ENCODE measurements around the gene B4GALT2. TPM values are rescaled to one million over a fixed set of nuclear protein-coding genes. Genes with fewer than 3 reads are reported as not detected.

The B4GALT2 gene
- total RNA-seq, 2 experiments from 2014 or later, result 0.57 to 1.4 TPM

DNA sequence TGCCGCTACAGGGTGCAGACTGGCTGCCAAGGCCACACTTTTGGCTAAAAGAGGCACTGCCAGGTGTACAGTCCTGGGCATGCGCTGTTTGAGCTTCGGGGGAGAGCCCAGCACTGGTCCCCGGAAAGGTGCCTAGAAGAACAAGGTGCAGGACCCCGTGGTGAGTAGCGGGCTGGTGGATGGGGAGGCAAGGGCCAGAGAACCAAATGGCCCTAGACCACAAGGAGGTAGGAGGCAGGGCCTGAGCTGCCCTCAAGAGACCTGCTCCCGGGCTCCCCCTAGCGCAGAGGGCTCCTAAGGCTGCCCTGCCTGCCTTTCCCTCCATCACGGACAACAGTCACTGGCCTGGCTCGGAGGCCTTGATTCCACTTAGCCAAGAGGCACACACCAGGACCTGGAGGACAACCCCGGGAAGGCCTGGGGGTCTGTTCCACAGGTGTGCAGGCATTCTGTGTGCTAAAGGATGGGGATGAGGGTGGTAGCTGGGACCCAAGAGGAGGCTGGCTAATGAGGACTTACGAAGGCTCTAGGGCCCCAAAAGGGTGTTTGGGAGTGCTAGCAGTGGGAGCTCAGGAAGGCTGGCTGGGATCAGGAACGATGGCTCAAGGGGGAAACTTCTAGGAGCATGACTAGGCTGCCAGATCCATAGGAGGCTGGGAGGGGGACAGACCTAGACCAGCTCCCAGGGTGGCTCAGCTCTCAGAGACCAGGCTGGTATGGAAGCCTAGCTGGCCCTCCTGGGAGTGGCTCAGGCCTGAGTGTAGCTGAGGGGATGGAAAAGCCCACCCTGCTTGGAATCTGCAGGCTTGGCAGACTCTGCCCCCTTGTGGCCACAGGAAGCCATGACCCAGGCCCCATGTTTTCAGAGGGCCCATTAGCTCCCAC lies 44.7 kb upstream of the B4GALT2 start:
- no peak overlapping the region for H2AFZ ChIP-seq (ENCODE audit: low read length)
- no peak for TF ChIP-seq EZH2phosphoT487 (IDR thresholded peaks at IDR 0.05; ENCODE audit: borderline replicate concordance, low read depth, low read length)
- TF ChIP-seq, protein P1, sequence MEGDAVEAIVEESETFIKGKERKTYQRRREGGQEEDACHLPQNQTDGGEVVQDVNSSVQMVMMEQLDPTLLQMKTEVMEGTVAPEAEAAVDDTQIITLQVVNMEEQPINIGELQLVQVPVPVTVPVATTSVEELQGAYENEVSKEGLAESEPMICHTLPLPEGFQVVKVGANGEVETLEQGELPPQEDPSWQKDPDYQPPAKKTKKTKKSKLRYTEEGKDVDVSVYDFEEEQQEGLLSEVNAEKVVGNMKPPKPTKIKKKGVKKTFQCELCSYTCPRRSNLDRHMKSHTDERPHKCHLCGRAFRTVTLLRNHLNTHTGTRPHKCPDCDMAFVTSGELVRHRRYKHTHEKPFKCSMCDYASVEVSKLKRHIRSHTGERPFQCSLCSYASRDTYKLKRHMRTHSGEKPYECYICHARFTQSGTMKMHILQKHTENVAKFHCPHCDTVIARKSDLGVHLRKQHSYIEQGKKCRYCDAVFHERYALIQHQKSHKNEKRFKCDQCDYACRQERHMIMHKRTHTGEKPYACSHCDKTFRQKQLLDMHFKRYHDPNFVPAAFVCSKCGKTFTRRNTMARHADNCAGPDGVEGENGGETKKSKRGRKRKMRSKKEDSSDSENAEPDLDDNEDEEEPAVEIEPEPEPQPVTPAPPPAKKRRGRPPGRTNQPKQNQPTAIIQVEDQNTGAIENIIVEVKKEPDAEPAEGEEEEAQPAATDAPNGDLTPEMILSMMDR (conservative IDR thresholded peaks at IDR 0.05; ENCODE audit: low read length), result peak; percentile 82
- no peaks in the 10 kb centered on the region for H3K36me3 ChIP-seq (ENCODE audit: insufficient read depth, low read length)
- CTCF ChIA-PET (ENCODE audit: unreplicated experiment), result interaction anchor here (0.6 to 2.2 kb wide), 10 partner anchors 9 to 283 kb away, joined by 3 to 40 read pairs (median 4); partner anchors contain the start of gene IPO13
- H3K9me3 ChIP-seq (ENCODE audit: low read length), result no peaks in the 10 kb centered on the region
- H3K4me2 ChIP-seq (ENCODE audit: low read length), result peak overlapping the region; percentile 17; the same call in 1 of the 2 replicates
- H3K4me3 ChIP-seq (ENCODE audit: low read depth, low read length, poor library complexity, severe bottlenecking), result no peak overlapping the region
- H4K20me1 ChIP-seq (ENCODE audit: insufficient read depth, low read length), result no peaks in the 10 kb centered on the region
- intact Hi-C loops (cut with micrococcal nuclease; ENCODE audit: unreplicated experiment), result loop anchor here (1.0 to 5.0 kb wide), 4 partner anchors 97 to 707 kb away; no protein-coding TSS in a partner anchor
- no peak overlapping the region for H3K27ac ChIP-seq (ENCODE audit: low read depth, low read length, poor library complexity, severe bottlenecking)
- H3K4me1 ChIP-seq (ENCODE audit: insufficient read depth, low read length, poor library complexity, severe bottlenecking), result no peaks in the 10 kb centered on the region
- H3K9me2 ChIP-seq (ENCODE audit: insufficient read depth, low read length), result no peaks in the 10 kb centered on the region
- H3K79me2 ChIP-seq (ENCODE audit: insufficient read depth, low read depth, low read length), result no peaks in the 10 kb centered on the region
- BruUV-seq (replicated peaks), result no TSS peak
- POLR2A ChIA-PET, result interaction anchor here (0.6 to 1.2 kb wide), 5 partner anchors 108 to 236 kb away, joined by 3 to 4 read pairs (median 3); partner anchors contain the start of gene ST3GAL3
- DNase-seq (ENCODE audit: low spot score), result peak; percentile 70

DNA sequence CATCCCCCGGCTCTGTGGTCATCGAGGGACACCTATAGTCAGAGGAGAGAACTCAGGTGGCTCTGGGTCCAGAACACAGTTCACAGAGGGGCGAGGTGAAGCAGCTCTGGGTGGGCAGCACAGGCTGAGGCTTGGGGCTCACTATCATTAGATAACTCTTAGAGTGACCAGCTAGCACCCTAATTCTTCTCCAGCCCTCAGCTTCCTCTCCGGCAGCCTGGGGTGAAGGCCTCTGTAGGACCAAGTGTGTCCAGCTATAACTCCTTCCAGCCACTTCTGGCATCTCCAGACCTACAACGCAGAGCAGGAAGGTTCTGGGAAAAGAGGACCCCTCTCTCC lies 44.1 kb upstream of the B4GALT2 start:
- Histone ChIP-seq H3K4me2 (ENCODE audit: low read length) (no peak overlapping the region), H3K36me3 (ENCODE audit: insufficient read depth, low read length) (no peaks in the 10 kb centered on the region), H3K79me2 (ENCODE audit: insufficient read depth, low read depth, low read length) (no peaks in the 10 kb centered on the region), H3K4me3 (ENCODE audit: low read depth, low read length, poor library complexity, severe bottlenecking) (no peak overlapping the region), H4K20me1 (ENCODE audit: insufficient read depth, low read length) (no peaks in the 10 kb centered on the region), H3K9me3 (ENCODE audit: low read length) (no peaks in the 10 kb centered on the region), H3K27ac (ENCODE audit: low read depth, low read length, poor library complexity, severe bottlenecking) (no peak overlapping the region), H3K9me2 (ENCODE audit: insufficient read depth, low read length) (no peaks in the 10 kb centered on the region), H3K4me1 (ENCODE audit: insufficient read depth, low read length, poor library complexity, severe bottlenecking) (no peaks in the 10 kb centered on the region), H2AFZ (ENCODE audit: low read length) (no peak overlapping the region)
- no TSS peak for BruUV-seq (replicated peaks)
- TF ChIP-seq, protein P1 (conservative IDR thresholded peaks at IDR 0.05; ENCODE audit: low read length), result no peak; the same call in 1 of the 2 replicates
- TF ChIP-seq EZH2phosphoT487 (IDR thresholded peaks at IDR 0.05; ENCODE audit: borderline replicate concordance, low read depth, low read length), result no peak
- POLR2A ChIA-PET, result interaction anchor here (0.6 to 1.2 kb wide), 6 partner anchors 107 to 237 kb away, joined by 3 to 4 read pairs (median 3); partner anchors contain the start of gene ST3GAL3
- CTCF ChIA-PET (ENCODE audit: unreplicated experiment), result interaction anchor here (0.6 to 2.2 kb wide), 9 partner anchors 9 to 284 kb away, joined by 3 to 40 read pairs (median 4); partner anchors contain the start of gene IPO13
- no peak for DNase-seq (ENCODE audit: low spot score)
- intact Hi-C loops (cut with micrococcal nuclease; ENCODE audit: unreplicated experiment), result loop anchor here (1.0 to 5.0 kb wide), 4 partner anchors 98 to 708 kb away; no protein-coding TSS in a partner anchor
